ENCODE data around the gene CFAP251.
"Not testable (repeated sequence)": the region's sequence is repeated elsewhere in the genome, so short reads cannot be mapped to it uniquely, and the experiment has no call there.

CFAP251 gene

DNA sequence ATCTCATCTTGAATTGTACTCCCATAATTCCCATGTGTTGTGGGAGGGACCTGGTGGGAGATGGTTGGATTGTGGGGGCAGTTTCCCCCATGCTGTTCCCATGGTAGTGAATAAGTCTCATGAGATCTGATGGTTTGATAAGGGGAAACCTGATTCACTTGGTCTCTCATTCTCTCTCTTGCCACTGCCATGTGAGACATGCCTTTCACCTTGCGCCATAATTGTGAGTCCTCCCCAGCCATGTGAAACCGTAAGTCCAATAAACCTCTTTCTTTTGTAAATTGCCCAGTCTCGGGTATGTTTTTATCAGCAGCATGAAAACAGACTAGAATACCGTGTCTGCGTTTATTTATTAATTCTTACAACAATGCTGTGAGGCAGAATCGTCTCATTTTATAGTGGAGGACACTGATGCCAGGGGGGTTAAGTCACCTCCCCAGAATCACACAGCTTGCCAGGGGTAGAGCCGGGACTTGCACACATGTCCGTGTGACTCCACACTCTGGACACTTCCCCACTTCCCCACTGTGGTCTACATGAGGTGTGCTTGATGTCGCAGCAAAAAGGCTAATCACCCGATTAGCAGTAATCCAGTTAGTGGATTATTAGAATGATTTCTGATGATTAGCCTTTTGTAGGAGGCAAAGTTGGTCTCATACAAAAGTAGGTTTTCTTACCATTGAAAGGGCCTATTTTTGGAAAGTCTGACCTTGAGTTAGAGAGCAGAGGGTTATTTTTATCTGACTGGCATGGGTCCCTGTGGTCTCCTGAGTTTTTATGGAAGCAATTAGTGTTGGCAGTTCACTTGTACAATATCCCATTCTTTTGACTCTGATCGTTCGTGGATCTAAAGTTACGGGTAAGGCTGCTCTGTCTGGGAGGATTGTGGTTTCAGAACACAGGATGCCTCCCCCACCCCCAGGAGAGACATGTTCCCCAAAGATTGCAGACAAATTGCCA is 55.9 kb downstream of the CFAP251 start:
- no peak for DNase-seq (ENCODE audit: low read depth in 1 of 2, low spot score in 1 of 2)

- DNase-seq (ENCODE audit: low read depth in 1 of 2, low spot score in 1 of 2) = no peak
Measured at GRCh38 chr12:121975021-121975420, 56.6 kb downstream of the CFAP251 start.

DNA sequence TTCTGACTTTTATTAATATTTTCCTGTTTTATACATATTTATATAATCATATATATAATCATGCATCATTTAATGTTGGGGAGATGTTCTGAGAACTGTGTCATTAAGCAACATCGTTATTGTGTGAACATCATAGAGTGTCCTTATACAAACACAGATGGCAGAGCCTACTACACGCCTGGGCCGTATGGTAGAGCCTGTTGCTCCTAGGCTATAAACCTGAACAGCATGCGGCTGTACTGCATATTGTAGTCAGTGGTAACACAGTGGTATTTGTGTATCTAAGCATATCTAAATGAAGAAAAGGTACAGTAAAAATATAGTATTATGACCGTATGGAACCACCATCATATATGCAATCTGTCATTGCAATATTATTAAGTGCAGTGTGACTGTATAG is 58.6 kb downstream of the CFAP251 start:
- no peak for DNase-seq (ENCODE audit: low read depth in 1 of 2, low spot score in 1 of 2)

DNA sequence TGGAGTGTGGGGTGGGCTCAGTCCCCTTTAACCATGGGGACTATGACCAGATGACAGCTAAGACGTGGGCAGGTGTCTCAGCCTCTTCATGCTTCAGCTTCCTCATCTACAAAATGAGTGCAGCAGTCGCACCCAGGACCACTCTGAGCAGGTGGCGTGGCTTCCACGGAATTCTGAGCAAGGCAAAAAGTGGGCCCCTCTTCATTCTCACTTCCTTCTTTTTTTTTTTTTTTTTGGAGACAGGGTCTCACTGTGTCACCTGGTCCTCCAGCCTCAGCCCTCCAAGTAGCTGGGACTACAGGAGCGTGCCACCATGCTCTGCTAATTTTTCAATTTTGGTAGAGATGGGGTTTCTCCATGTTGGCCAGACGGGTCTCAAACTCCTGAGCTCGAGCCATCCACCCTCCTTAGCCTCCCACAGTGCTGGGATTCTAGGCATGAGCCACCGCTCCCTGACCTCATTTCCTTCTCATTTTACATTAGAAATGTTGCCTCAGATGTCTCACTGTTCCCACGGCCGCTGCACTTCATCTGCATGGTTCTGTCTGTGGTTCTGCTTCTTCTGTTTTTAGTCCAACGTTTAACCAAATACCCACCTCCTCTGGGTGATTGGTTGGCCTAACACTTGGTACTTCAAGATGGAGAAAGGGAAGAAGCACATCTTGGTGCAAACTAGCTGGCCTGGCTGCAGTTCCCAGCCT is 61.9 kb downstream of the CFAP251 start:
- DNase-seq (ENCODE audit: low read depth in 1 of 2, low spot score in 1 of 2) = no peak

DNA sequence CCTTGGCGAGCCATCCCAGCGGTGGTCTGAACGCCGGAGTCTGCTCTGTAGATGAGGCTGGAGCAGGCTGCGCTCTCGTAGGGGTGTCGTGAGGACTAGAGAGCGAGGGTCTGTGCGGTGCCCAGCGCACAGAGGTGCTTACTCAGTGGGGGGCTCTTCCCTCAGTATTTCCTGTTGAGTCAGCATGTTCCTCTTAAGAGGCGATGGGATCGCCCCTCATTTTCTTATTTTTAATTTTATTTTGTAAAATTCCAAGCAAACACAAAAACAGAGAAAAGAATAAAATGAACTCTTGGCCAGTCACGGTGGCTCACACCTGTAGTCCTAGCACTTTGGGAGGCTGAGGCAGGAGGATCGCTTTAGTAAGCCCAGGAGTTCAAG is 62.5 kb downstream of the CFAP251 start:
- no peak for DNase-seq (ENCODE audit: low read depth in 1 of 2, low spot score in 1 of 2)

GRCh38 chr12:121981456-121981855 is 63.1 kb downstream of the CFAP251 start:
- DNase-seq (ENCODE audit: low read depth in 1 of 2, low spot score in 1 of 2) = no peak

GRCh38 chr12:121982950-121983349 is 64.6 kb downstream of the CFAP251 start:
- DNase-seq (ENCODE audit: low read depth in 1 of 2, low spot score in 1 of 2) = no peak

DNA sequence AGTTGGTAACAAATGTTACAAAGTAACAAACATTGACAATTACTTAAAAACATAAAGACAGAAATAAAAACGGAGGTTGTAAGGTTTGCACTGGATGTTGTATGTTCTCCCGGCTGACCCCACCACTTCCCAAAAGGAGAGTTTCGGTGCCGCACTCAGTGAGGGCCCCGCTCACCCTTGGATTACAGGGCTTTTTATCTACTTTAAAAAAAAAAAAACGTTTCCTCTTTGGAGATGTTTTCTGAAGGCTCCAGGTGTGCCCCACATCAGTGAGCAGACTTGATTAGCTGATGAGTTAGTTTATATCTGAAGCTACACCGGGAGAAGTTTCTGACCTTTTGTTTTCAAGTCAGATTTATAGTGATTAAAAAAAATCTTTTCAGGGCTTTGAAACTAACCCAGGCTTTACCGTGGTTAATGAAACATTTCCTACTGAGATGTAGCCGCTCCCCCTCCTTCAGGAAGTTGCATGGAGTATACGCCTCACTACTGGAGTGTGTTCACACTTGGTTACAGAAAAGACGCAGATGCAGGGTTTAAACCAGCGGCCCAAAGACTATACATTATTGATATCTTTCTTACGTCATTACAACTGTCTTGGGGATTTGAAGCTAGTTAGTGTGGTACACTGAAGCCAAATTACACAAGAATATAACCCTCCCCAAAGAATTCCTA is 65.3 kb downstream of the CFAP251 start:
- DNase-seq (ENCODE audit: low read depth in 1 of 2, low spot score in 1 of 2) = no peak

- DNase-seq (ENCODE audit: low read depth in 1 of 2, low spot score in 1 of 2) = no peak
Measured at GRCh38 chr12:121986489-121987245, 68.3 kb downstream of the CFAP251 start.

DNA sequence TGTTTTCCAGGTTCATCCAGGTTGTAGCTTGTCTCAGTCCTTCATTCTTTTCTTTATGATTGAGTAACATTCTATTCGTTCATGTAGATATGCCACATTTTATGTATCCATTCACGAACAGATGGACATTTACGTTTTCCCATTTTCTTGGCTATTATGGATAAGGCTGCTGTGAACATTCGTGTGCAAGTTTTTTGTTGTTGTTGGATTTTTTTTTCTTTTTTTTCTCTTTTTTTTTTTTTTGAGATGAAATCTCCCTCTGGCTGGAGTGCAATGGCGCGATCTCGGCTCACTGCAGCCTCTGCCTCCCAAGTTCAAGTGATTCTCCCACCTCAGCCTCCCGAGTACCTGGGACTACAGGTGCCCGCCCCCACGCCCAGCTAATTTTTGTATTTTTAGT is 70.1 kb downstream of the CFAP251 start:
- DNase-seq (ENCODE audit: low read depth in 1 of 2, low spot score in 1 of 2) = not testable (repeated sequence)

- DNase-seq (ENCODE audit: low read depth in 1 of 2, low spot score in 1 of 2) = no peak
Measured at GRCh38 chr12:121989276-121990113, 71.1 kb downstream of the CFAP251 start.

DNA sequence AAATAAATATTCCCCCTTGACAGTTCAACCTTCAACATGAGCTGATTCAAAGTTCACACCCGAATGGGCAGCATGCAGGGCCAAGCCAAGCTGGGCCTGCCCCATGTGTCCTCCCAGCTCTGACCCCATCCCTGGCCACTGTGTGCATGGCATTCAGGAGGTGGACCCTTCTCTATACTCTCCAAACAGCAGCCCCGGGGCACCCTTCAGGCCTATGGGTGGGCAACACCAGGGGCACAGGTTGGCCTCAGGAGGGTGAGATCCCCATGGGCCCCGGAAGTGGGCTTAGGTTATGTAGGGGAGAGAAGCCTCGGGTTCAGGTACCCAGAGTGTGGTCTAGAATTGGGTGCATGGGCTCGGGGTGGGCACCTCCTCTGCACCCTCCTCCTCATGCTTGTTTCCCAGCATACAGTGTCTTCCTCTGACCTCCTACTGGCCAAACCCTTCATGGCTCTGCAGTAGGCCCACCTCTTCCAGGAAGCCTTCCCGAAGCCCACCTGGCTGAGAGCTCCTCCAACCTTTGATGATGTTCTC is 71.8 kb downstream of the CFAP251 start:
- DNase-seq (ENCODE audit: low read depth in 1 of 2, low spot score in 1 of 2) = no peak

DNA sequence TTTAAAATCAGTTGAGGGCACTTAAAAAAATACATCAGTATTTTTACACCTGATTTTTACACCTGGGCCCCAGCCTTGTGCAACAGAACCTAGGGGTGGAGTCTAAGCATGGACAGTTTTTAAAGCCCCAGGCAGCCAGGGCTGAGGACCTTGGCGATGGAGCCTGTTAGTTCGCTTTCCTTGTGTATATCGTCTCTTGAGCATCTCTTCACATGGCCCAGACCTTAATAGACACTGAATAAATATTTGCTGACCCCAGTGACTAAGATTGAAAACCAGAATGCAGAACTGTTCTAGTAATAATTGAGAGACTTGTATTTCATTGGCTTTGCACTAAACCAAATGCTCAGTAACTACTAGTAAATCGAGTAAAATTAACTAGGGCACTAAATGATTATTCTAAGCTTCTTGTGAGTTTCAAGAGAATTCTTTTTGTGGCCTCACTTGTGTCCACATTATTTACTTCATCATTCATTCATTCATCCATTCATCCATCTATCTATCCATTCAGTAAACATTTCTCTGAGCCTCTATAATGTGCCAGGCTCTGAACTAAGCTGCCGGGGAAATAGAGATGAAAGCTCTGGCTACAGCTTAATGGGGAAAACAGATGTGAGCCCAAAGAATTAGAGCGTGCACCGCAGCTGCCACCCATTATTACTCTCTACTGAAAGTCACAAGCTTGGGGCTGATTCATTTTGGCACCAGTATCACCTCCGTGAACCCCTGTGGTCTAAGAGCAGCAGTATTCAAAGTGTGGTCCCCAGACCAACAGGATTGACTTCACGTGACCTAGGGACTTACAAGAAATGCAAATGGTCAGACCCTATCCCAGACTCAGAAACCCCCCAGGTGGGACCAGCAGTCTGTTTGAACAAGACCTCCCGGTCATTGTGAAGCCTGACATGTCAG is 72.6 kb downstream of the CFAP251 start:
- no peak for DNase-seq (ENCODE audit: low read depth in 1 of 2, low spot score in 1 of 2)

GRCh38 chr12:121992059-121992879 is 73.9 kb downstream of the CFAP251 start:
- peak in 1 of 2 donors; percentile 23 for DNase-seq (ENCODE audit: low read depth in 1 of 2, low spot score in 1 of 2)

DNA sequence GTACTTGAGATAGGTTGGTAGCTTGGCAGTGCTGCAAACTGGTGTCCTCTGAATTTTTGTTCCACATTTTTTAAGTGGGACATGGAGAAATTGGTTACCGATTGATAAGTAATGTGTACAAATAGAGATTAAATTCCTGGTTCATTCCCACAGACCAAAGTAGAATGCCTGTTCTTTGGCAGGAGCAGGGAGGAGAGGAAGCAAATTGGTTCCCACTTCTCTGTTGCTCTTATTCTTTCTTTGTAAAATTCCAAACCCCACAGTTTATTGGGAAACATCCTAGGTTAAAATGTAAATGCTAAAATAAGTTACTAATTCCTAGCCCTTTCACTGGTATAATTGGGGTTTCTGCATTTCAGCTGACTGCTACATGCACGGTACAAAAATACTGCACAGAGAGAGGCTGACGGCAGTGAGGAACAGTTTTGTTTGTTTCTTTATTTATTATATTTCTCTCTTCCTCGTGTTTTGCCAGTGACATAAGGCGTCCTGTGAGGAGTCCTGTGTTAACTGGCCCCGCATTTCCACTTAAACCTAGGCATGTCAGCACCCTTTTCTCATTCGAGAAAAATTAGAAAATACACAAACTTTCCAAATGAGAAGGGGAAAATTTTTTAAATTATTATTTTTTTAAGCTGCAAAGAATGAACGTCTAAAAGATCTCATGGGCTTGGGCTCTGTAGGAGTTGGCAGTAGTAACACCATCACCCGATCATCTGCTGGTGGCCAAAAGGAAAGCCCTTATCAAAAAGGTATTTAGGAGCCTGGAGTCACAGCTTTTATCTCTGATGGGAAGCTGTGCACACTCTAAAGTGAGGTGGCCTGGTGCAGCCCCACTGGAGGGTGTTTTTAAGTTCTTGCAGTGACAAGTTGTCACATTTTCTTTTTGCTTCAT is 77.9 kb downstream of the CFAP251 start:
- no peak for DNase-seq (ENCODE audit: low read depth in 1 of 2, low spot score in 1 of 2)

GRCh38 chr12:121996945-121997612 is 78.7 kb downstream of the CFAP251 start:
- DNase-seq (ENCODE audit: low read depth in 1 of 2, low spot score in 1 of 2) = no peak

All from activated T-helper 1 cell treated with anti-CD3 and anti-CD28 coated beads, Interleukin-2, amount 50 U/mL, for 16 hours (primary cell).